Stimulated activated CD8-positive, alpha-beta memory T cell treated with anti-CD3 and anti-CD28 coated beads, Interleukin-7, amount 100 ng/mL, for 4 hours (primary cell): ENCODE data around the gene USP8.
"Not testable (repeated sequence)": the region's sequence is repeated elsewhere in the genome, so short reads cannot be mapped to it uniquely, and the experiment has no call there.

Experiments used
- DNase-seq, 2 donors: peaks; one replicate each; pipeline ENCODE4 v3.0.0-alpha.2; 2020; ENCODE audit warnings: low read depth in 2 of 2

USP8 gene

GRCh38 chr15:50440932-50441331 is 16.7 kb downstream of the USP8 start:
- DNase-seq: no peak

GRCh38 chr15:50452927-50453326 is 28.7 kb downstream of the USP8 start:
- DNase-seq: no peak

- DNase-seq: no peak
Measured at GRCh38 chr15:50458348-50459112, 34.3 kb downstream of the USP8 start.

- DNase-seq: no peak
Measured at GRCh38 chr15:50463423-50464358, 39.5 kb downstream of the USP8 start.

GRCh38 chr15:50471072-50471471 is 46.9 kb downstream of the USP8 start:
- DNase-seq: no peak

- no peak for DNase-seq
Measured at GRCh38 chr15:50476143-50476542, 51.9 kb downstream of the USP8 start.

- DNase-seq: no peak
Measured at GRCh38 chr15:50484781-50485180, 60.6 kb downstream of the USP8 start.

- no peak for DNase-seq
Measured at GRCh38 chr15:50485389-50485788, 61.2 kb downstream of the USP8 start.

GRCh38 chr15:50487287-50487686 is 63.1 kb downstream of the USP8 start:
- DNase-seq: no peak

- DNase-seq: no peak
Measured at GRCh38 chr15:50493625-50494024, 69.4 kb downstream of the USP8 start.

- not testable (repeated sequence) for DNase-seq
Measured at GRCh38 chr15:50494547-50494946, 70.3 kb downstream of the USP8 start.

GRCh38 chr15:50496692-50497091 is 72.5 kb downstream of the USP8 start:
- DNase-seq: no peak

GRCh38 chr15:50500352-50500751 is 76.1 kb downstream of the USP8 start:
- DNase-seq: no peak

- DNase-seq: no peak
Measured at GRCh38 chr15:50501815-50502214, 77.6 kb downstream of the USP8 start.

- DNase-seq: no peak
Measured at GRCh38 chr15:50503144-50503543, 78.9 kb downstream of the USP8 start.

GRCh38 chr15:50505656-50506055 is 81.5 kb downstream of the USP8 start:
- not testable (repeated sequence) for DNase-seq

GRCh38 chr15:50506121-50506520 is 81.9 kb downstream of the USP8 start:
- no peak for DNase-seq

- no peak for DNase-seq
Measured at GRCh38 chr15:50513001-50513400, 88.8 kb downstream of the USP8 start.

- DNase-seq: no peak
Measured at GRCh38 chr15:50519740-50520425, 95.7 kb downstream of the USP8 start.

GRCh38 chr15:50523851-50524251 is 99.6 kb downstream of the USP8 start:
- no peak for DNase-seq

- DNase-seq: no peak
Measured at GRCh38 chr15:50531163-50531562, 107.0 kb downstream of the USP8 start.

GRCh38 chr15:50531766-50532165 is 107.6 kb downstream of the USP8 start:
- no peak for DNase-seq
